Right lobe of liver (tissue), 4 donors: Measurements from ENCODE around the gene MRPL24.

Source experiments
- CTCF ChIP-seq, 4 donors: fragments of 200-600 bp in 3 of 4; fragments of 450-650 bp in 1 of 4; IDR thresholded peaks; one replicate each; pipeline versions ENCODE4 v1.5.1 to v1.8.0; 2016 to 2022; ENCODE audit warnings: antibody characterized with exemption in 4 of 4, mild to moderate bottlenecking in 2 of 4
- POLR2A ChIP-seq: fragments of 450-650 bp; IDR thresholded peaks from one replicate; pipeline ENCODE4 v1.6.1; 2017; ENCODE audit warnings: antibody characterized with exemption, mild to moderate bottlenecking
- donor health status: DM: no; HTN: no; CAD: no.
- donor health status: DM: no; HTN: no; CAD: no.
- donor health status: DM: no; HTN: yes; CAD: no.

- no peak for TF ChIP-seq CTCF (IDR thresholded peaks at IDR 0.05)
- no peak for TF ChIP-seq POLR2A
Observed at GRCh38 chr1:156752843-156753482, 12.1 kb upstream of the MRPL24 start.
